ENCODE measurements around the gene KAT6B.

KAT6B gene

GRCh38 chr10:75042292-75042974 lies 216.0 kb downstream of the KAT6B start:
- DNase-seq (ENCODE audit: low read depth) = peak; percentile 49

GRCh38 chr10:75043256-75044131 lies 217.1 kb downstream of the KAT6B start:
- DNase-seq (ENCODE audit: low read depth) = no peak

DNA sequence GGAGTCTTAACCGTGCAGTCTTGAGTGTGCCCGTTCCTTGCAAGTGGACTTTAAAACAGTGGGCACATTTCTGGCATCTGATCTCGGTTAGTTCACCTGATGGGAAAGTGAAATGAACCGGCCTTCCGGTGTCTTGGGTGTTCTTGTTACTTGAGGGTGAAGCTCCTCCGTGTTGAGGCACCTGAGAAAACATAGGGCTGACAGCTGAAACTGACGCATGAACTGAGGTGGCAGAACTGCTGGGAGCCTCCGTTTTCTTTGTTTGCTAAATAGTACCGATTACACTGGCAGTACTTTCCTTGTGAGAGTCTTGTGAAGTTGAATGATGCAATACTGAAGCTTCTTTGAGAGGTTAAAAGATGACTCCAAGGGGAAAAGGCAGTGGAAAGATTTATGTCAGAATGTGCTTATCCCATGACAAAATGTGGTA lies 222.3 kb downstream of the KAT6B start:
- no peak for DNase-seq (ENCODE audit: low read depth)

DNA sequence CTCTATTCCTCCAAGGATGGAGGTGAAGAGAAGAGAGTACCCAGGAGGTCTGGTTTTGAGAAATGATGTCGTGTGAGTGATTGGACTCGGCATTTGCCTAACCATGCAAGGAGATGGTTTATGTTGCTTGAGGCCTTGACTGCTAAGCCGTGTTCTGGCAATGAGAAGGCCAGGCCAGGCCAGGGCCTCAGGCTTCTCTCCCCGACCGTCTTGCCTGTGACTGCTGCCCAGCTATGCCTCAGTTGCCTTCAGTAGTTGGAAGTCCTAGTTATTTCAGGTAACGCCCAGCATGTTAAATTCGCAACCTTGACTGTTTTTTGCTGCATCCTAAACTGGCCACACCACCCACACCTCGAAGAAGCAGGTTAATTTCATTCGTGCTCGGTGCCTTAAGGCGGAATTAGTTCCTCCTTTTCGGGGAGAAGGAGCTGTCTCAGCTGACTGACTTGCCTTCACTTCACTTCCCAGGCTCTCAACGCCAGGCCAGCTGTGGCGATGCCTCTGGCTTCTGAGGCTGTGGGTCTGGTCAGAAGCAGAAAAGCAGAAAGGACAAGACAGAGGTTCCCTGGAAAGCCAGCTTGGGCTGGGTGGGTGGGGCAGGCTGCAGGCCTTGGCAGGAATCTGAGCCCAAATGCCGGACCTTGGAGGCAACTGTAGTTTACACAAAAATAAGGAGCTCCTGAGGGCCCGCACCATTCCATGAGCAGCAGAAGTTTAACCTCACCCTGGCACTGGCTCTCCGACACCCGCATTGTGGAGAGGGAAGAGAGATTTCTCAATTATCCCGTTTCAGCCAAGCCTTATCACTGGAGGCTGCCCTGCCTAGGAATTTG lies 223.1 kb downstream of the KAT6B start:
- no peak for DNase-seq (ENCODE audit: low read depth)

DNA sequence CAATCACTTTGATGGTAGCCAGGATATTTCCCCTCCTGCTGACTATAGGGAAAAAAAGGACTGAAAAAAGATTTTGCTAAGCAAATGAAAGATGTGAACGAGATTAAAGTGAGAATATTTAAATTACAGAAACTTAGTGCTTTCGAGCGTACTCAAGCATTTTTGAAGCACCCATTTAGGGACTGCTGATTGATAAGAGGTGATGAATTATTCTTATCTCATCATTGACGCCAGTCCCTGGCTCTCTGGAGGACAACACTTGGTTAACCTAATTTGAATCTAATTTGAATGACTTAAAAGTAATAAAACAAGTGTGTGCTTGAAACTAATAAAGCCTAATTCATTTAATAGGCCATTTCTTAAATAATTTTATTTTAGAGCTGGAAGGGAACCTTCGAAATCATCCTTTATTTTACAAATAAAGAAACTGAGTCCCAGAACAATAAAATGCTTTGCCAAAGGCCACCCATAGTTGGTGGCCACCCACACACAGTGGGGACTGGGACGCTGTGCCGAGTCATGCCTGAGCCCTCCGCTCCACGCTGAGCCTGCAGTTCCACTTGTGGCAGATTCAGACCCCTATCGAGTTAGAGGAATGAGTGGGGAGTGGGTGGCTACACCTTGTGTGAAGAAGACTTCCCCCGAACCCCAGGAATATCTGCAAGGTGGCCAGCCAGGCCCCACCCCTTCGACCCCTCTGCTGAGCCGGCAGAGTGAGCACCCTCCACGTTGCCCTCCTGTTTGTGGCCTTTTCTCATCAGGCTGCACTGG lies 223.9 kb downstream of the KAT6B start:
- no peak for DNase-seq (ENCODE audit: low read depth)

DNA sequence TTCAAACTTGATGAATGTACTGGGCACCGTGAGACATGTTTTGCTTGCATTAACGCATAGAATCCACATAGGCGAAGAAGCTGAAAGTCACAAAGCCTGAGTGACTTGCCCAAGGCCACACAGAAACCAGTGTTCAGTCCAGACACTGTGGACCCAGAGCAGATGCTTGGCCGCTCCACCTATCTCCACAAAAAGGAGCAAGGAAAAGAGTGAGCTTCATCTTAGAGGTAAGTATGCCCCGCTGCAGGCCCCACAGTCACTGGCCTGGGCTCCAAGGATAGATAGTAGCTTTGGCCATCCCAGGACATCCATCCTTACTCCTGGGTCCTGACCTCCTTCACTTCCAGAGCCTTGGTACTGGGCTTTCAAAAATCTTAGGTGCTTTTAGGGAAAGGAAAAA lies 224.9 kb downstream of the KAT6B start:
- DNase-seq (ENCODE audit: low read depth) = no peak

DNA sequence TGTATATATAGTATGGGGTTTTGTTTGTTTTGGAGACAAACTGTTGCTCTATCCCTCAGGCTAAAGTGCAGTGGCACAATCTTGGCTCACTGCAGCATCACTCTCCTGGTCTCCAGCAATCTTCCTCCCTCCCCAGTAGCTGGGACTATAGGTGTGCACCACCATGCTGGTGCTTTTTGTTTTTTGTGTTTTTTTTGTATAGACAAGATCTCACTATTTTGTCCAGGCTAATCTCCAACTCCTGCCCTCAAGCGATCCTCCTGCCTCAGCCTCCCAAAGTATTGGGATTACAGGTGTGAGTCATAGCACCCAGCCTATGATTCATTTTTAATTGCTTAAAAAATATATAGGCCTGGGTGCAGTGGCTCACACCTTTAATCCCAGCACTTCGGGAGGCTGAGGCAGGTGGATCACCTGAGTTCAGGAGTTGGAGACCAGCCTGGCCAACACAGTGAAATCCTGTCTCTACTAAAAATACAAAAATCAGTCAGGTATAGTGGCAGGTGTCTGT lies 229.6 kb downstream of the KAT6B start:
- DNase-seq (ENCODE audit: low read depth) = peak; percentile 17

- no peak for DNase-seq (ENCODE audit: low read depth)
Observed at GRCh38 chr10:75057680-75058079, 231.3 kb downstream of the KAT6B start.

- DNase-seq (ENCODE audit: low read depth) = no peak
Observed at GRCh38 chr10:75058161-75058560, 231.8 kb downstream of the KAT6B start.

DNA sequence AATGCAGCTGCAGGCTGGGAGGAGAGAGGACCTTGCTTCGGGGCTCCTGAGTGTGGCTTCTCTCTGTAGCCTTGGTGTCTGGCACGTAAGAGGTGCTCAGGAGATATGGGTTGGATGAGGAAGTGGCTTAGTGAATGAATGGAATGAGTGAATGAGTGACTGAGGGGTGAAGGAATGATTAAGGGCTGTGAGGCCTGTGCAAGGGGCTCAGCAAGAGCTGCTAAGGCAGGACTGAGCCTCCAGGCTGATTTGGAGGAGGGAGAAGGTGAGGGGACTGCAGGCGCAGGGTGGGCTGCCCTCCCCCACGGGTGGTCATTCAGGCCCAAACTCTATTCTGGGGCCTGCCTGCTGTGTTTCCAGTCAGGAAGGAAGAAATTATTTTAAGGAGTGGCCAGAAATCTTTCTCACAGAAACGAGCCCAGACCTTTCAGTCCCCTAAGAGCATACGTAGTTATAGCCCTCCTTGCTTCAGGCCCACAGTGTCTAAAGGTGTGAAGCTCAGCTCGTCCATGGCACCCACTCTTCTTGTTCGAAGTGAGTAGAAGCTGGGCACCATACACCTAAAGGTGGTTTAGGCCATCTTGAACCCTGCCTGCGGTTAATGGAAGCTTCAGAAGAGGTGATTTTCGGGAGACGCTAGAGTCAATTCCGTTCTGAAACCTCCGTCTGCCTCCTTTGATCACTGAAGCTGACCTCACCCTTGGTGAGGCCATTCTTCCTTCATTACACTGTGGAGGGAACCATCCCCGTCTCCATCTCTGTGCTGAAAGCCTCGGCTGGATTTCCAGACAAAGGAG lies 235.5 kb downstream of the KAT6B start:
- no peak for DNase-seq (ENCODE audit: low read depth)

- no peak for DNase-seq (ENCODE audit: low read depth)
Observed at GRCh38 chr10:75062506-75063299, 236.3 kb downstream of the KAT6B start.

DNA sequence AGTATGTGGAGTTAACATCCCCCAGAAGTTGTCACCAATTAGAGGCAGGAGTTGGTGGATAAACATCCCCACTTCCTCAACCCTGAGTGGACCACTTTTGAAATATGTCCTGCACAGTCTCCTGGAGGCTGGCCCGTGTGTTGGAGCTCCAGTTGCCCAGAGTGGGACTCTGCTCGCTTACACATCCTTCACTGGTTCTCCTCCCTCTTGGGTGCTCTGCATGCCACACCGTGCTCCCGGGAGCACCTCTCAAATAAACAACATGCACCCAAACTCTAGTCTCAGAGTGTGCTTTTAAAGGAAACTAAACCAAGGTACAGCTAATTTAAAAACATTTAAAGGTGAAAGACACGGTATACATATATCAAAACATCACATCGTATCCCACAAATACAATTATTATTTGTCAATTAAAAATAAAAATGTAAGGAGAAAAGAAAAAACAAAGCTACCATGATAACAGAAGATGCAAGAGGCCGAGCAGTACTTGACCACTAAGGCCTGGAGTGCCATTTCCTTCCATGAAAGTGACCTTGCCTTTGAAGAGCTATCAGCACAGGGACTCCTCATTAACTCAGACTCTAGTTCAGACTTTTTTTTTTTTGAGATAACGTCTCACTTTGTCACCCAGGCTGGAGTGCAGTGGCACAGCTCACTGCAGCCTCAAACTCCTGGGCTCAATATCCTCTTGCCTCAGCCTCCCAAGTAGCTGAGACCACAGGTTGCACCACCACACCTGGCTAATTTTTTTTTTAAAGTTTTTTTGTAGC lies 237.2 kb downstream of the KAT6B start:
- no peak for DNase-seq (ENCODE audit: low read depth)

DNA sequence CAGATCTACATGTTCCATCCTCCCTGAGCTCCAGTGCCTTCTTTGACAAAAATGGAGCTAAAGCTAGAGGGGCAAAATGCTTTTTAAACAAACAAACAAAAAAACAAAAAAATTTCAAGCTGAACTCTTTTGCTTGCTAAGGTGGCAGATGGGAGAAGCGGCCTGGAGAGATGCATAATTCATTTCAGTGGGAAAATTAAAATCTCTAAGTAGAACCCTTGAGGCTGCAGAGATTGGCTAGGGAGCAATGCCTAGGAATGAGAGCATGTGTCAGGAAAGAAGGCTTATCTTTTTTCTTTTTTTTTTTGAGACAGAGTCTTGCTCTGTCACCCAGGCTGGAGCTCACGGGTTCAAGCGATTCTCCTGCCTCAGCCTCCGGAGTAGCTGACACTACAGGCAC lies 238.7 kb downstream of the KAT6B start:
- DNase-seq (ENCODE audit: low read depth) = no peak

- DNase-seq (ENCODE audit: low read depth) = no peak
Observed at GRCh38 chr10:75066271-75066670, 239.9 kb downstream of the KAT6B start.

DNA sequence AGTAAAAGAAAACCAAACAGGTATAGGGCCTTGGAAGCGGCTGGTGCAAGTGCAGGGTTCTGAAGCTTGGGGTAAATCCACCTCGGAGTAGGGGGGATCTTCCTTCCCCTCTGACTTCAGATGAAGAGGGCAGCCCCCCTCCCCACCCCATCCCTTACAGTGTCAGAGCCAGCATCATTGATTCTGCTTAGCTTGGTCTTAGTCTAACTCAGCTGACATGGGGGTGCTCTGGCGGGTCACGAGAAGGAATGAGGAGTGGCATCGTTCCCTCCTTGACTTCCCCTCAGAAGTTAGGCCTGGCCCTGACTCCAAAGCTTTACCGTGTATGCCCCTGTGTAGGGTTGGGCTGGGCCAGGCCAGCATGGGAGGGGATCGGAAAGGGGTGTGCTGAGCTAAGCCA lies 240.9 kb downstream of the KAT6B start:
- no peak for DNase-seq (ENCODE audit: low read depth)

DNA sequence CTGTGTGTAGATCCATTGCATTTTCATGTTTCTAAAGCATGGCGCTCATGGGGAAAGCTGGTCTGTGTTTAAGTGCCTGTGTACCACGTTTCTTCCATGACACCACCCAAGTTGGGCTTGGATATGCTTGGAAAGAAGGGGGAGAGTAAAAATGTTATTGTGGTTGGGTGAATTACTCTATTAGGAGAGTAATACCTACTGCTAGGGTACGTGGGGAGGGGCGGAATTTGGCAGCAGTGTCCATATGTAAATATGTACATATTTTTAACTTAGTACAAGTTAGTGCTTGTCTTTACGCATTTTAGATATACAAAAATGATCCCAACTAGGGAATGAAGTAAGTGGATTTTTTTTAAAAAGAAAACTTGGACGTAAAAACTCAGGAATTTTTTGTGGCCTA lies 242.1 kb downstream of the KAT6B start:
- no peak for DNase-seq (ENCODE audit: low read depth)

DNA sequence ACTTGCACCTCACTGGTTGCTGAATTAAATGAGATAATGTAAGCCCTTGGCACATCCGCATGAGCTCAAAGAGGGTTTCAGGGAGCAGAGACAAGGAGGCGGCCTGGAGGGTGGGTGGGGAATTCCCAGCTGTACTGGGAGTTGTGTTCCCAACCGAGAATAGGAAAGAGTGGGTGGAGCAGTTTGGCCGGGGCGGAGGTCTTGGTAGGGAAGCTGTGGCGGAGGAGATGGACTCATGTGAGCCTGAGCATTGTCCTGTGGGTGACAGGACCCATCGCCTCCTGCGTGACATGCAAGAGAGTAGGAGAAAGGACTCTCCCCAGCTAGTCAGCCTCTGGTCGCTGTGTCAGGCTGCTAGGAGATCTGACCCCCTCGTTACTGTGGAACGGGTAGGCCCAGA lies 244.1 kb downstream of the KAT6B start:
- no peak for DNase-seq (ENCODE audit: low read depth)

DNA sequence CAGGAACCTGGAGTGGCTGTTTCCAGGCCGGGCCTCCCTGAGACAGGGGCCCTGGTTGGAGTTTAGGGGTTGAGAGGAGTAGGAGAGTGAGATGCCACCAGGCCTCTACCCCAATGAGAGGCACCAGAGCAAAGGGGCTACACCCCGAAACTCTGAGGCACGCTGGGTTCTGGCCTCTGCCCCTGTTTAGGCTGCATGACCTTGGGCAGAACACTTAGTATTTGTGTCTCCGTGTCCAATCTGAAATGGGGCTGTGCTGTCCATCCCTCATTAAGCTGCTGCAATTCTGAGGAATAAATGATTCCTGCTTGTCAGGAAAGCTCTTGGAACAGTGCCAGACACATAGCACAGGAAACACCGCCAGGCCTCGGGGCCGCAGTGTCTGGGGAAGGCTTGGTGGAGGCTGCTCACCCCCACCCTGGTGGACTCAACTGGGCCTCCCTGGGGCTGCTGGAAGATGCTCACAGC lies 244.6 kb downstream of the KAT6B start:
- no peak for DNase-seq (ENCODE audit: low read depth)

GRCh38 chr10:75071756-75072155 lies 245.4 kb downstream of the KAT6B start:
- no peak for DNase-seq (ENCODE audit: low read depth)
